ENCODE data around the gene PPOX. TPM values are rescaled to one million over a fixed set of nuclear protein-coding genes. Genes with fewer than 3 reads are reported as not detected.

The PPOX gene
- total RNA-seq, 2 donors from 2014 or later = 8.3 to 9.6 TPM

GRCh38 chr1:161187311-161187710 lies 21.1 kb downstream of the PPOX start:
- no peak for DNase-seq (ENCODE audit: low spot score)
- Histone ChIP-seq H3K4me3 (no peak overlapping the region), H3K27me3 (no peaks in the 10 kb centered on the region), H3K36me3 (peaks cover 15% of the 10 kb centered on the region), H3K4me1 (peaks cover 0 to 26% of the 10 kb centered on the region in 2 donors), H3K27ac (no peak overlapping the region), H3K9me3 (no peaks in the 10 kb centered on the region)
- TF ChIP-seq CTCF (IDR thresholded peaks at IDR 0.05) = no peak

GRCh38 chr1:161188381-161188780 lies 22.2 kb downstream of the PPOX start:
- TF ChIP-seq CTCF (IDR thresholded peaks at IDR 0.05) = no peak
- Histone ChIP-seq H3K36me3 (peaks cover 16% of the 10 kb centered on the region), H3K27me3 (no peaks in the 10 kb centered on the region), H3K27ac (no peak overlapping the region), H3K4me1 (peaks cover 0 to 37% of the 10 kb centered on the region in 2 donors), H3K9me3 (no peaks in the 10 kb centered on the region), H3K4me3 (no peak overlapping the region)
- DNase-seq (ENCODE audit: low spot score) = no peak

- no peak for DNase-seq (ENCODE audit: low spot score)
- Histone ChIP-seq H3K4me1 (peaks cover 0 to 43% of the 10 kb centered on the region in 2 donors), H3K9me3 (no peaks in the 10 kb centered on the region), H3K27ac (no peak overlapping the region), H3K36me3 (peaks cover 23% of the 10 kb centered on the region), H3K27me3 (no peaks in the 10 kb centered on the region), H3K4me3 (no peak overlapping the region)
- no peak for TF ChIP-seq CTCF (IDR thresholded peaks at IDR 0.05)
Measured at GRCh38 chr1:161189036-161189435, 22.8 kb downstream of the PPOX start.

- H3K4me1 ChIP-seq = peaks cover 0 to 34% of the 10 kb centered on the region in 2 donors
- no peak for TF ChIP-seq CTCF (IDR thresholded peaks at IDR 0.05)
- H3K36me3 ChIP-seq = peaks cover 39% of the 10 kb centered on the region
- H3K9me3 ChIP-seq = no peaks in the 10 kb centered on the region
- DNase-seq (ENCODE audit: low spot score) = no peak
- H3K4me3 ChIP-seq = no peak overlapping the region
- H3K27me3 ChIP-seq = no peaks in the 10 kb centered on the region
- no peak overlapping the region for H3K27ac ChIP-seq
Measured at GRCh38 chr1:161190962-161191521, 24.8 kb downstream of the PPOX start.

- no peak for DNase-seq (ENCODE audit: low spot score)
- H3K27me3 ChIP-seq = no peaks in the 10 kb centered on the region
- H3K4me3 ChIP-seq = no peak overlapping the region
- H3K4me1 ChIP-seq = peaks cover 0 to 36% of the 10 kb centered on the region in 2 donors
- no peak for TF ChIP-seq CTCF (IDR thresholded peaks at IDR 0.05)
- no peak overlapping the region for H3K27ac ChIP-seq
- H3K9me3 ChIP-seq = no peaks in the 10 kb centered on the region
- H3K36me3 ChIP-seq = peaks cover 45% of the 10 kb centered on the region
Measured at GRCh38 chr1:161191971-161192370, 25.7 kb downstream of the PPOX start.

Data from right atrium auricular region (tissue), 2 donors.